IPS-20b (cell line): ENCODE measurements around the gene CCL17.

ENCODE experiments used
- H3K27ac ChIP-seq: one replicate; pipeline ENCODE4 v1.5.1; 2013; ENCODE audit warnings: low read length
- H3K27me3 ChIP-seq: 2 replicates; pipeline ENCODE4 v1.6.1; 2013; ENCODE audit warnings: mild to moderate bottlenecking, low read length, inconsistent platforms; ENCODE audit not compliant: insufficient read depth
- H3K36me3 ChIP-seq: 2 replicates; pipeline ENCODE4 v1.6.1; 2013; ENCODE audit warnings: low read depth, mild to moderate bottlenecking, inconsistent platforms, low read length, moderate library complexity; ENCODE audit not compliant: insufficient read depth
- H3K4me1 ChIP-seq: 2 replicates; pipeline ENCODE4 v1.6.1; 2013; ENCODE audit warnings: mild to moderate bottlenecking, control low read depth, inconsistent platforms, low read length, moderate library complexity; ENCODE audit not compliant: insufficient read depth
- H3K4me3 ChIP-seq: 2 replicates; pipeline ENCODE4 v1.5.1; 2013; ENCODE audit warnings: mild to moderate bottlenecking, low read length, inconsistent platforms
- H3K9ac ChIP-seq: 2 replicates; pipeline ENCODE4 v1.6.1; 2013; ENCODE audit warnings: low read depth, mild to moderate bottlenecking, inconsistent platforms, low read length, moderate library complexity
- H3K9me3 ChIP-seq: 2 replicates; pipeline ENCODE4 v1.6.1; 2013; ENCODE audit warnings: mild to moderate bottlenecking, low read depth, low read length, inconsistent platforms; ENCODE audit not compliant: insufficient read depth

Gene CCL17

GRCh38 chr16:57381791-57382534 lies 22.6 kb upstream of the CCL17 start:
- Histone ChIP-seq H3K4me3 (no peak overlapping the region), H3K36me3 (no peaks in the 10 kb centered on the region), H3K9me3 (no peaks in the 10 kb centered on the region), H3K27ac (no peak overlapping the region), H3K27me3 (no peaks in the 10 kb centered on the region), H3K4me1 (peaks cover 9% of the 10 kb centered on the region; the same call in 1 of the 2 replicates), H3K9ac (no peak overlapping the region)

DNA sequence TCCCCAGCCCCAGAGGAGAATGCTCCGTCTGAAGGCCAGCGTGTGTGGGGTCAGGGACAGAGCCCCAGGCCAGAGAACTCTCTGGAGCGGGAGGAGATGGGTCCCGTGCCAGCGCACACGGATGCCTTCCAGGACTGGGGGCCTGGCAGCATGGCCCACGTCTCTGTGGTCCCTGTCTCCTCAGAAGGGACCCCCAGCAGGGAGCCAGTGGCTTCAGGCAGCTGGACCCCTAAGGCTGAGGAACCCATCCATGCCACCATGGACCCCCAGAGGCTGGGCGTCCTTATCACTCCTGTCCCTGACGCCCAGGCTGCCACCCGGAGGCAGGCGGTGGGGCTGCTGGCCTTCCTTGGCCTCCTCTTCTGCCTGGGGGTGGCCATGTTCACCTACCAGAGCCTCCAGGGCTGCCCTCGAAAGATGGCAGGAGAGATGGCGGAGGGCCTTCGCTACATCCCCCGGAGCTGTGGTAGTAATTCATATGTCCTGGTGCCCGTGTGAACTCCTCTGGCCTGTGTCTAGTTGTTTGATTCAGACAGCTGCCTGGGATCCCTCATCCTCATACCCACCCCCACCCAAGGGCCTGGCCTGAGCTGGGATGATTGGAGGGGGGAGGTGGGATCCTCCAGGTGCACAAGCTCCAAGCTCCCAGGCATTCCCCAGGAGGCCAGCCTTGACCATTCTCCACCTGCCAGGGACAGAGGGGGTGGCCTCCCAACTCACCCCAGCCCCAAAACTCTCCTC lies 21.9 kb upstream of the CCL17 start:
- Histone ChIP-seq H3K4me1 (peaks cover 7% of the 10 kb centered on the region; the same call in 1 of the 2 replicates), H3K4me3 (no peak overlapping the region), H3K9me3 (no peaks in the 10 kb centered on the region), H3K27me3 (no peaks in the 10 kb centered on the region), H3K9ac (no peak overlapping the region), H3K36me3 (no peaks in the 10 kb centered on the region), H3K27ac (no peak overlapping the region)

DNA sequence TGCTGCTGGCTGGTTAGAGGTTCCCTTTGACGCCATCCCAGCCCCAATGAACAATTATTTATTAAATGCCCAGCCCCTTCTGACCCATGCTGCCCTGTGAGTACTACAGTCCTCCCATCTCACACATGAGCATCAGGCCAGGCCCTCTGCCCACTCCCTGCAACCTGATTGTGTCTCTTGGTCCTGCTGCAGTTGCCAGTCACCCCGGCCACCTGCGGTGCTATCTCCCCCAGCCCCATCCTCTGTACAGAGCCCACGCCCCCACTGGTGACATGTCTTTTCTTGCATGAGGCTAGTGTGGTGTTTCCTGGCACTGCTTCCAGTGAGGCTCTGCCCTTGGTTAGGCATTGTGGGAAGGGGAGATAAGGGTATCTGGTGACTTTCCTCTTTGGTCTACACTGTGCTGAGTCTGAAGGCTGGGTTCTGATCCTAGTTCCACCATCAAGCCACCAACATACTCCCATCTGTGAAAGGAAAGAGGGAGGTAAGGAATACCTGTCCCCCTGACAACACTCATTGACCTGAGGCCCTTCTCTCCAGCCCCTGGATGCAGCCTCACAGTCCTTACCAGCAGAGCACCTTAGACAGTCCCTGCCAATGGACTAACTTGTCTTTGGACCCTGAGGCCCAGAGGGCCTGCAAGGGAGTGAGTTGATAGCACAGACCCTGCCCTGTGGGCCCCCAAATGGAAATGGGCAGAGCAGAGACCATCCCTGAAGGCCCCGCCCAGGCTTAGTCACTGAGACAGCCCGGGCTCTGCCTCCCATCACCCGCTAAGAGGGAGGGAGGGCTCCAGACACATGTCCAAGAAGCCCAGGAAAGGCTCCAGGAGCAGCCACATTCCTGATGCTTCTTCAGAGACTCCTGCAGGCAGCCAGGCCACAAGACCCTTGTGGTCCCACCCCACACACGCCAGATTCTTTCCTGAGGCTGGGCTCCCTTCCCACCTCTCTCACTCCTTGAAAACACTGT lies 21.0 kb upstream of the CCL17 start:
- H3K9me3 ChIP-seq, result no peaks in the 10 kb centered on the region
- no peaks in the 10 kb centered on the region for H3K27me3 ChIP-seq
- H3K4me1 ChIP-seq, result peaks cover 4% of the 10 kb centered on the region; the same call in 1 of the 2 replicates
- no peak overlapping the region for H3K27ac ChIP-seq
- H3K36me3 ChIP-seq, result no peaks in the 10 kb centered on the region
- no peak overlapping the region for H3K9ac ChIP-seq
- H3K4me3 ChIP-seq, result no peak overlapping the region

- Histone ChIP-seq H3K4me1 (peaks cover 4% of the 10 kb centered on the region; the same call in 1 of the 2 replicates), H3K27ac (no peak overlapping the region), H3K27me3 (no peaks in the 10 kb centered on the region), H3K9me3 (no peaks in the 10 kb centered on the region), H3K9ac (no peak overlapping the region), H3K4me3 (no peak overlapping the region), H3K36me3 (no peaks in the 10 kb centered on the region)
Observed at GRCh38 chr16:57384248-57385070, 20.1 kb upstream of the CCL17 start.

DNA sequence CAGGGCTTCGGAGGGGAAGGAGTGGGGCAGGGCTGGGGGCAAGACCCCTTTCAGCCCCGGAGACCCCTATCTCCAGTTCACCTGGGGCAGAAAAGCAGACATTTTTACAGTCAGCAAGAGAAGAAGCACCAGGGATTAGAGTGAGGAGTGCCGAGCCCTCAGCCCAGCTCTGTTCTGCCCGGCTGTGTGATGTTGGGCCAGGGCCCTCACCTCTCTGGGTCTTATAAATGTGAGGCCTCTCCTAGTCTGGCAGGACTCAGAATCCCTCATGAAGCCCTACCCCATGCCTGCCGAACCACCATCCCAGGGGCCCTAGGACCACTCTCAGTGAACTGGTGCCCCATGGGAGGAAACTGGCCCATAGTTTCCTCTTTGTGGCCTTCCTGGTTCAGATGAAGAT lies 19.5 kb upstream of the CCL17 start:
- no peaks in the 10 kb centered on the region for H3K36me3 ChIP-seq
- no peak overlapping the region for H3K9ac ChIP-seq
- H3K4me3 ChIP-seq, result no peak overlapping the region
- no peaks in the 10 kb centered on the region for H3K9me3 ChIP-seq
- peaks cover 4% of the 10 kb centered on the region; the same call in 1 of the 2 replicates for H3K4me1 ChIP-seq
- H3K27me3 ChIP-seq, result no peaks in the 10 kb centered on the region
- H3K27ac ChIP-seq, result no peak overlapping the region

DNA sequence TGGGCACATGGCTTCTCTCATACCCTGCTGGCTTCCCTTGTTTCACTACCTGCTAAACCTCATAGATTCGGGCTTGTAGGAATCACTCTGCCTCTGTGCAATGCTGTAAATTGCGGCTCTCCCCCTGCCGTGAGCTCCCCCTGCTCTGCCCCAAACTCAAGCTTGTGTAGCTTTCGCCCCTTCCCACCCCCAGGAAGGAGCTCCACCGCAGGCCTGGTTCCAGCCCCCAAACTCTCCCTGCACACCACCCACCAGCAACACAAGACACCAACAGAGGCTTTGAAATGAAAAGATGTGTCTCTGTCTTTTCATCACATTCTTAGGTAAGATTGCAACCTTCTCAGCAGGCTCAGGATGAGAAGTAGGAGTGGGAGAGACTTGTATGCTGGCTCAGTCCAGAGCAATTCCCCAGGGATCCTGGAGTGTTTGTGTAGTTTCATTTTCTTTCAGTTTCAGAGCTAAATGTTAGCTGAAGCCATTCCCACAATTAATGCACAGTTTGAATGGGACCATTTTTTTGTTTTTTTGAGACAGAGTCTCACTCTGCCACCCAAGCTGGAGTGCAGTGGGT lies 18.1 kb upstream of the CCL17 start:
- H3K9ac ChIP-seq, result no peak overlapping the region
- no peaks in the 10 kb centered on the region for H3K27me3 ChIP-seq
- peaks cover 4% of the 10 kb centered on the region; the same call in 1 of the 2 replicates for H3K4me1 ChIP-seq
- H3K36me3 ChIP-seq, result no peaks in the 10 kb centered on the region
- H3K27ac ChIP-seq, result no peak overlapping the region
- H3K9me3 ChIP-seq, result no peaks in the 10 kb centered on the region
- H3K4me3 ChIP-seq, result no peak overlapping the region

- no peak overlapping the region for H3K4me3 ChIP-seq
- H3K9me3 ChIP-seq, result no peaks in the 10 kb centered on the region
Observed at GRCh38 chr16:57387598-57388354, 16.8 kb upstream of the CCL17 start.

GRCh38 chr16:57388359-57389086 lies 16.0 kb upstream of the CCL17 start:
- Histone ChIP-seq H3K9ac (no peak overlapping the region), H3K4me1 (peaks cover 4% of the 10 kb centered on the region; the same call in 1 of the 2 replicates), H3K4me3 (no peak overlapping the region), H3K9me3 (no peaks in the 10 kb centered on the region), H3K27ac (no peak overlapping the region), H3K36me3 (no peaks in the 10 kb centered on the region), H3K27me3 (no peaks in the 10 kb centered on the region)

More at GRCh38 chr16:57387598-57388354, 16.8 kb upstream of the CCL17 start:
- H3K4me1 ChIP-seq, result peaks cover 4% of the 10 kb centered on the region; the same call in 1 of the 2 replicates
- H3K27me3 ChIP-seq, result no peaks in the 10 kb centered on the region
- no peak overlapping the region for H3K27ac ChIP-seq
- H3K9ac ChIP-seq, result no peak overlapping the region
- no peaks in the 10 kb centered on the region for H3K36me3 ChIP-seq

GRCh38 chr16:57389087-57389468 lies 15.5 kb upstream of the CCL17 start:
- Histone ChIP-seq H3K9ac (no peak overlapping the region), H3K4me1 (peaks cover 4% of the 10 kb centered on the region; the same call in 1 of the 2 replicates), H3K27ac (no peak overlapping the region), H3K27me3 (no peaks in the 10 kb centered on the region), H3K36me3 (no peaks in the 10 kb centered on the region), H3K4me3 (no peak overlapping the region), H3K9me3 (no peaks in the 10 kb centered on the region)
